Astrocyte of the cerebellum (primary cell): Measurements from ENCODE around the gene HMCN1.
"Not testable (repeated sequence)": the region's sequence is repeated elsewhere in the genome, so short reads cannot be mapped to it uniquely, and the experiment has no call there.

Experiments
- DNase-seq: peaks from one replicate; pipeline ENCODE4 v3.0.0-alpha.2; 2011; ENCODE audit warnings: low read depth
- H3K4me3 ChIP-seq: 2 replicates; pipeline ENCODE4 v1.5.1; 2011; ENCODE audit warnings: mild to moderate bottlenecking, low read depth, low read length, moderate library complexity
- in situ Hi-C: cut with HindIII; loops from 2 replicates; pipeline ENCODE4 v1.10.0; 2017; ENCODE audit warnings: low sequenced_read_pairs
- TF ChIP-seq, protein P1 (sequence below): IDR thresholded peaks from 2 replicates; pipeline ENCODE4 v1.5.1; 2012; ENCODE audit warnings: low read length, low read depth, moderate library complexity, mild to moderate bottlenecking; ENCODE audit errors: missing control alignments

HMCN1 gene

DNA sequence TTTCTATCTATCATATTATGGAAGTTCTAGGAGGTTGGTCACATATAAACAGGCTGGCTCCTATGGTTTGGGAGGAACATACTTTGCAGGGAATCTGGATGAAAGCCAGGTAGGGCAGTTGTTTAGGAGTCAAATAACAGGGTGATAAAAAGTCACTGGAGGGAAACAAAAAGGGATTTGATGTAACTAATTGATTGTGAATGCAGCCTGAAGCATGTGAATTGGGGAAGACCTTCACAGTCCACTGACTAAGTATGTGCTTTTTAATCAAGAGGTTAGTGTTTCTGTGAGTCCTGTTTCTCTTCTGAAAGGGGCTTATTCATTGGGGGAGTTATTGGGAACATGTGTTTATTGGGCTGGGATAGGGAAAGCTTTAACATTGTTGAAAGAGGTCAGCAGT, 41.3 kb downstream of the HMCN1 start:
- in situ Hi-C loops: no loop called here
- TF ChIP-seq, protein P1, sequence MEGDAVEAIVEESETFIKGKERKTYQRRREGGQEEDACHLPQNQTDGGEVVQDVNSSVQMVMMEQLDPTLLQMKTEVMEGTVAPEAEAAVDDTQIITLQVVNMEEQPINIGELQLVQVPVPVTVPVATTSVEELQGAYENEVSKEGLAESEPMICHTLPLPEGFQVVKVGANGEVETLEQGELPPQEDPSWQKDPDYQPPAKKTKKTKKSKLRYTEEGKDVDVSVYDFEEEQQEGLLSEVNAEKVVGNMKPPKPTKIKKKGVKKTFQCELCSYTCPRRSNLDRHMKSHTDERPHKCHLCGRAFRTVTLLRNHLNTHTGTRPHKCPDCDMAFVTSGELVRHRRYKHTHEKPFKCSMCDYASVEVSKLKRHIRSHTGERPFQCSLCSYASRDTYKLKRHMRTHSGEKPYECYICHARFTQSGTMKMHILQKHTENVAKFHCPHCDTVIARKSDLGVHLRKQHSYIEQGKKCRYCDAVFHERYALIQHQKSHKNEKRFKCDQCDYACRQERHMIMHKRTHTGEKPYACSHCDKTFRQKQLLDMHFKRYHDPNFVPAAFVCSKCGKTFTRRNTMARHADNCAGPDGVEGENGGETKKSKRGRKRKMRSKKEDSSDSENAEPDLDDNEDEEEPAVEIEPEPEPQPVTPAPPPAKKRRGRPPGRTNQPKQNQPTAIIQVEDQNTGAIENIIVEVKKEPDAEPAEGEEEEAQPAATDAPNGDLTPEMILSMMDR: no peak
- no peak overlapping the region for H3K4me3 ChIP-seq
- peak; percentile 49 for DNase-seq

DNA sequence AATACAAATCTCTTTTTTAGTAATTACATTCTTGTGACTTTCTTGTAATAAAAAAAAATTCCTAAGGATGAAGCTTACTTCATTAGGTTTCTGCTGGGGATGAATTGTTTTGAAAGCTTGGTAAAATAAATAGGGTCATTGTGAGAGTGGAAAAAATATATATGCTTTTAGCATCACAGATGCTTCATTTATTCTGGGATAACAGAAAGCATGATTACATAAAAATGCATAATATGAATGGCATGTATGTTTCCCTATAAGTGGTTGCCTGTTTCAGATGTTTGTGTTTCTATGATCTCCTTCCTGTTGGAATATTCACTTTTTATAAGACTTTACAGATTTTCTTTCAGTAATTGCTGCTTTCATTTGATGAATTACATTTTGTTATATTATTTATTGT, 42.3 kb downstream of the HMCN1 start:
- DNase-seq: no peak
- H3K4me3 ChIP-seq: no peak overlapping the region
- in situ Hi-C loops: no loop called here
- TF ChIP-seq, protein P1: no peak

DNA sequence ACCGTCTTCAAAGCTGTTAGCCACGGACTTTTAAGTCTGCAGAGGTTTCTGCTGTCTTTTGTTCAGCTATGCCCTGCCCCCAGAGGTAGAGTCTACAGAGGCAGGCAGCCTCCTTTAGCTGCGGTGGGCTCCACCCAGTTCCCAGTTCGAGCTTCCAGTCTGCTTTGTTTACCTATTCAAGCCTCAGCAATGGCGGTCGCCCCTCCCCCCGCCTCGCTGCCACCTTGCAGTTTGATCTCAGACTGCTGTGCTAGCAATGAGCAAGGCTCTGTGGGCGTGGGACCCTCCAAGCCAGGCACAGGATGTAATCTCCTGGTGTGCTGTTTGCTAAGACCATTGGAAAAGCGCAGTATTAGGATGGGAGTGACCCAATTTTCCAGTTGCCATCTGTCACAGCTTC, 49.7 kb downstream of the HMCN1 start:
- H3K4me3 ChIP-seq, DNase-seq, in situ Hi-C loops: not testable (repeated sequence)

DNA sequence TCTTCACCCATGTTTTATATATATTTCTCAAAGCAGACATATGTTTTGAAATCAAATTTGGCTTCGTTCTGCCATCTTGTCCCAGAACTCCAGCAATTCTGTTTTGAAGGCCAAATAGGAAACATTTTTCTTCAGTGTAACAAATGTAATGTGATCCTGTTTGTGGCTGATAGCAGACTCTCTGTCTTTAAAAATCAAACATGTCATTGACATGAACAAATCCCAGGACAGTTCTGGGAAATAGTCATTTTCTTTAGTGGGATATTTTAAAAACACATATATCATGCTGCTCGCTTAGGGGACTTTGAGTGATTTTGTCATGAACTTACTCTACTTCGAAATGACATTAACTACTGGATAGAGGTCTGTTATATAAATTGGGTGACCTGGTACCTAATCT, 51.4 kb downstream of the HMCN1 start:
- DNase-seq: no peak
- no peak overlapping the region for H3K4me3 ChIP-seq
- TF ChIP-seq, protein P1: no peak
- in situ Hi-C loops: no loop called here

DNA sequence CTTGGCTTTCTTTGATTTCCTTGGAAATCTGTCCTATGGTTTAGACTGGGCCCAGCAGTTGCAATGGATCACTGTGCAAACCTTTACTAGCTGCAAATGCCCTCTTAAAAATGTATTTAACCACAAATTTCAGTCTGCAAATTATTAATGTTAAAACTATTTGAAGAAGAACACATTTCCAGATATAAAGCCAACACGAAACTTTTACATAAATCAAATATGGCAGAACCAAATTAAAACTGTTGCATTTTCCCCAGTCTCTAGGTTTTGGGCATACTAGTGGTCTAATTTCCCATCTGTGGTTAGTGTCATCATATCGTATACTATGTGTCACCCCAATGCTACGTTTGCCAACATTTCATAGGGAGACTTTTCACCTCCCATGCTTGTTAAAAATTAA, 52.3 kb downstream of the HMCN1 start:
- no peak overlapping the region for H3K4me3 ChIP-seq
- in situ Hi-C loops: no loop called here
- DNase-seq: no peak
- TF ChIP-seq, protein P1: no peak

DNA sequence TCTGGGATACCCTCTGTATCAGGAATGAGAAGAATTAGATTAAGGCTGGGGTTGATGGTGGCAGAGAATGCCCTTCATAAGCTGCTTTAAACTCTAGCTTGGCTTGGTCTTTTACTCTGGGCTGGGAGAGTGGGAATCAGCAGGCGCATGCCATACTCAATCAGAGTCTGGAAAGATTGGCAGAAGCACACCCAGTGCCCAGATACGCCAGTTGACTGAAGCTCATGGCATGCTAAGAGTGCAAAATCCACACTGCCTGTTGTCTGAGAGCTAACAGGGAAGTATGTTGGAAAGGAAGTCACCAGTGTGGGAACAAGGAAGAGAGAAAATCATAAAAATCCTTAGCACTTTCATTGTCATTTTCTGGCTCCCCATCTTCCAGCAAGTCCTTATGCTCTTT, 53.0 kb downstream of the HMCN1 start:
- H3K4me3 ChIP-seq: no peak overlapping the region
- in situ Hi-C loops: no loop called here
- DNase-seq: no peak
- TF ChIP-seq, protein P1: no peak

DNA sequence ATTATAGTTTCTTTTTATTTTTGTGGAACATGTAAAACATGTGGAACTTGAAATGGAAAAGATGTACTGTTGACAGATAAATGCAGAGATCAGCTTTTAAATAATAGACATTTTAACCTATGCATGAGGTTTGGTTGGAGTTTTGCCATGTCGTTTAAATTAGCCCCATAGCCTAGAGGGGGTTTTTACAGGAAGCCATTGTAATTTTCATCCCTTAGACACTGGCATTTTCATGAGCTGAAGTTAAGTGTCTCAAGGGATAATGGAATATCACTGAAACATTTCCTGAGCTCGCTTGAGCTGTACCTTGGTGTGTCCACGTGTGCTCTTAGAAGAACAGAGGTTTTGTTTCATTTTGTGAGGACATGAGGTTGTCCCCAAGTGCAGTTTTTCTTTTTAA, 54.2 kb downstream of the HMCN1 start:
- TF ChIP-seq, protein P1: no peak
- no peak for DNase-seq
- in situ Hi-C loops: no loop called here
- H3K4me3 ChIP-seq: no peak overlapping the region
